DMS79 treated with DMSO at 0.1 percent for 48 hours (cell line): ENCODE data around the gene CEMIP.
A peak's percentile ranks its signal among the peaks of the same experiment; 100 is the strongest.

ENCODE experiments used
- DNase-seq: peaks from one replicate; lab custom pipeline; 2025; lab: John Stamatoyannopoulos, UW

CEMIP gene

GRCh38 chr15:80852676-80853075 is 73.5 kb downstream of the CEMIP start:
- peak; percentile 28 for DNase-seq

DNA sequence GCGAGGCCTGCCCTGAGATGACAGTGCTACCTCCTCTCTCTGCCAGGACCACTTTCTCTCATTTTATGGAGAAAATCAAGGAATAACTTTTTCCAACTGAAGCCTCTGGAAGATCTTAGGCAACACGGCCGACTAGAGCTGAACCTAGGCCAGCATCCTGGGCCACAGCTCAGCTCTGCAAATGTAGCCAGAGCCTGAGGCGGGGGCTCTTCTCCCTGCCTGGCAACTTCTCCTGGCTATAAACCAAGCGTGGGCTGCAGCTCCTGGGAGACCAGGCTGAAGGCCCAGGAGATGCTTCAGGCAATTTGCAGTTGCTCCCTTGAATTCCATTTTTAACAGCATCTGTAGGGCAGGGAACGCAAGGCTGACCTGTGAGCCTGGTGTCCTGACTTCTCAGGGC is 74.9 kb downstream of the CEMIP start:
- DNase-seq, result no peak

DNA sequence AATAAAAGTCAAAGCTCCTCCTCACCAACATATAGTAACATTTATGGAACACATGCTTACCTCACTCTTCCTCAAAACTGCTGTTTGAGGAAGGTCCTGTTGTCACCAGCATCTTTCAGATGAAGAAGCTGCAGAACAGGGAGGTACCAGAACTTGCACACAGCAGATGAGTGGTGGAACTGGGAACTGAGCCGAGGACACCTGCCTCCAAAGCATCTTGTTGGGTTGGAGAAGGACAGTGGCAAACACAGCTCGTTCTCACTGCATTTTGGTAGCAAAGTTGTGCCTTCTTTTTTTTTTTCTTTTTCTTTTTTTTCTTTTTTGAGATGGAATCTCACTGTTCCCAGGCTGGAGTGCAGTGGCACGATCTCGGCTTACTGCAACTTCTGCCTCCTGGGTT is 76.0 kb downstream of the CEMIP start:
- DNase-seq, result no peak

GRCh38 chr15:80856400-80856799 is 77.2 kb downstream of the CEMIP start:
- no peak for DNase-seq

DNA sequence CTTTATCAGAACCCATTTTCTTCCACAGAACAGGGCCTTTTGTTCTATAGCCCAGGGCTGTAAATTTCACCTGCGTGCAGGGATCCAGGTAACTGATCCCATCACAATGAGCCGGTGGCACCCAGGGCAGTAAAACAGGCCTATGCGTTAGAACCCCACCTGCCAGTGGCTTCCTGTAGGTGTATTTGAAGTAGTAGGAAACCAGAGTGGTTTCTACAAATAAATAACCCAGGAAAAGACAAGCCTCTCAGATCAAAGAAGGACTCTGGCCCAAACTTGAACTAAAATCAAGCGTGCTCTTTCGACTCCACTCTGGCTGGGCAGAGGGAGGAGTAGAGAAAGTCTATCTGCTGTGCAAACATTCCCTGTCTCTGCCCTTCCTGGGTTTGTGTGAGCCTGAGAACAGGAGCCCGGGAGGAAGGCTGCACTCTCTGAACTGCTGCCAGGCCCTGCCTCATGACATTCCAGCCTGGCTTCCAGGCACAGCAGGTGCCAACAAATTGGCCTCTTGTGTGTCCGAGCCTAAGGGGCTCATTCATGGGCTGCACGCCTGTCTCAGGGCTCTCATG is 77.7 kb downstream of the CEMIP start:
- peak; percentile 47 for DNase-seq

DNA sequence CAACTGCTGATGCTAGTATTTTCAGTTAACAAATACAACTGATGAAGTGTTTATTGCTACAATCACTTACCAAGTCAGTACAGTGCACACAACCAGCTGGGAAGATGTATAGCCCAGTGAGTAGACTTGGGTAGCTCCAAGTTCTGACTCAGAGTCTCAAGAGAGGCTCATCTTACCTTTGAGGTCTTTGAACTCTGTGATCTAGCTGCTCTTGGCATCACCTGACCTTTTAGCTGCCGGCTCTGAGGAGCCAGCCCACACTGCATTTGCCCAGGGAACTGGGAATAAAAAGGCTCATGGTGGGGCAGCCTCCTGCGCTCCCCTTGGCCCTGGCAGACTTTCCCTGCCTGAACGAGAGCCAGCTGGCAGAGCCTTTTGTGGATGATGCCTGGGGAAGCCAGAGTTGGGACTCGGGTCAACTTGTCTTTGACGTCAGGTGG is 82.6 kb downstream of the CEMIP start:
- DNase-seq, result peak; percentile 39

- DNase-seq, result no peak
Measured at GRCh38 chr15:80864666-80865065, 85.5 kb downstream of the CEMIP start.

- DNase-seq, result no peak
Measured at GRCh38 chr15:80866936-80867335, 87.8 kb downstream of the CEMIP start.

GRCh38 chr15:80870366-80870765 is 91.2 kb downstream of the CEMIP start:
- DNase-seq, result no peak

DNA sequence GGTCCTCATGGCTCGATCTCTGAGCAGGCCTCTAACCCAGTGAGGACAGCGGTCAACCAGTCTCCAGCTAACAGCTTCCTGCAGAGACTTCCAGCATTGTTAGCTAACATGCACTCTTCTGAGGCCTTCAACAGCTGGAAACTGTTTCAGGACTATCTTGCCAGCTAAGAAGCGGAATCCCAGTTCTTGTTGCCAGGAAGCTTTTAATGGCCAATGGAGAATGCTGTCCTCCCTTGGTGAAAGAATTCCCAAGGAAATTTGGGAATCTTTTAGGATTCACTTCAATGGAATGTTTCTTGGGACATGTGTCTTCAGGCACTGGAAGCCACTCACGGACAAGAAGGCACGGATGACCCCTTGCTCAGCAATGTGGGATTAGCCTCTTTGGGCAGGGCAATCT is 91.7 kb downstream of the CEMIP start:
- DNase-seq, result no peak

DNA sequence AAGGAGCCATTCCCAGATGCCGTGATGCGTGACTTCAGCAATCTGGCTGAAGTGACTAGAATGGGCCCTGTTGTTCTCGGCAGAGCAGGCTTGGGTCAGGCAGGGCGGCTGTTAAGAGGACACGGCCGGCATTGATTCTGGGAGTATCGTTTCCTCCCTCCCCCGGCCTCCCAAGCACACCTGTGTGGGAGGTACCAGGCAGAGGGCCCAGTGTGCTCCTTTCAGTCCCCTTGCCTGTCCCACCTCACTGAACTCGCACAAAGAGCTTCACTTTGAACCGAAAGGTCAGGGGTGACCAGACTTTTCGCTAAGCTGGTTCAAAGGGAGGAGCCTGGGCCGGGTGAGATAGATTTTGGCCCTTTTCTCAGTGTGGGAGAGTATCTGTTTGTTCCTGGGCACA is 92.7 kb downstream of the CEMIP start:
- DNase-seq, result no peak

- no peak for DNase-seq
Measured at GRCh38 chr15:80873366-80873952, 94.3 kb downstream of the CEMIP start.

DNA sequence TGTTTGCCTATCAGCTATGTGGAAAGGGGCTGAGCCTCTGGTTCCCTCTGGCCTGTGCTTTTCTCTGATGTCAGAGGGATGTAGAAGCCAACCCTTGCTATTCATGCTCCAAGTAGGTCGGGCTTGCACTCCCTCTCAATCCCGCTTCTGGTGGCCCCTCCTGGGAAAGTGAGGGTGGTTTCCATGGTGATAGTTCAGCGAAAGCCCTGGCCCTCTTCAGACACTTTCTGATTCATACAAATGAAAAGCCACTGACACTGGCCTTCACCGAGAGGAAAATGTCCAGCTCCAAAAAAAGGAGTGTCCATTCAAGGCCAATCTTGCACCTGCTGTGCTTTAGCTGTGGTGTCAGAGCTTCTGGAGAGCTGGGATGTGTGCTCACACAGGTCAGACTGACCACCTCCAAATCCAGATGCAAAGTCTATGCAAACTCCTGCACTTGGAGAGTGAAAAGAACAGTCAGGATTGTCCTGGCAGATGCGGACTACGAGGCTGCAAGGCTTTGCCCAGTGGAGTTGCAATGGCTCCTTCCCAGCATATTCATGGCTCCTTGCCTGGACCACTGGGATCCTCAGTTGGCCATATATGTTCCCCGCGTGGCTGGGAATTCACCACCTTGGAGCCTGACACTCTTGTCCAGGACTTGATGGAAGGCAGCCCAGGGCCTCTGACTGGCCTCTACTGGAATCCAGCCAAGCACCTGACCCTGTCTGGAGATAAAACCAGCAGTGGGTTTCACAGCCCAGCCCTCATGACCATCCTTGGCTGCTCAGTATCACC is 96.6 kb downstream of the CEMIP start:
- DNase-seq, result no peak

DNA sequence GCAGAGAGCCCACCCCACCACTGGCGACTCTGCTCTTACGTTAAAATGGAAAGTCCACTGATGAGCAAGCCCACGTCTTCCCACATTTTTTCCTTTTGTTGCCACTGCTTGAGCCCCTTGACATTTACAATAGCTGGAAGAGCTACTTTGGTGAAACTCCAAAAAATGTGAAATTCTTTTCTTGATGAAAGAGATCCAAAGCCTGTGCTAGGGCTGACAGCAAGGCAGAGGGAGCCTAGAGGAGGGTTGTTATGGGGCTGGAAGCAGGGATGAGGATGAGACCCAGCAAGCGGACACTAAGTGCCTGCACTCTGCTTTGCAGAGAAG is 97.1 kb downstream of the CEMIP start:
- no peak for DNase-seq

DNA sequence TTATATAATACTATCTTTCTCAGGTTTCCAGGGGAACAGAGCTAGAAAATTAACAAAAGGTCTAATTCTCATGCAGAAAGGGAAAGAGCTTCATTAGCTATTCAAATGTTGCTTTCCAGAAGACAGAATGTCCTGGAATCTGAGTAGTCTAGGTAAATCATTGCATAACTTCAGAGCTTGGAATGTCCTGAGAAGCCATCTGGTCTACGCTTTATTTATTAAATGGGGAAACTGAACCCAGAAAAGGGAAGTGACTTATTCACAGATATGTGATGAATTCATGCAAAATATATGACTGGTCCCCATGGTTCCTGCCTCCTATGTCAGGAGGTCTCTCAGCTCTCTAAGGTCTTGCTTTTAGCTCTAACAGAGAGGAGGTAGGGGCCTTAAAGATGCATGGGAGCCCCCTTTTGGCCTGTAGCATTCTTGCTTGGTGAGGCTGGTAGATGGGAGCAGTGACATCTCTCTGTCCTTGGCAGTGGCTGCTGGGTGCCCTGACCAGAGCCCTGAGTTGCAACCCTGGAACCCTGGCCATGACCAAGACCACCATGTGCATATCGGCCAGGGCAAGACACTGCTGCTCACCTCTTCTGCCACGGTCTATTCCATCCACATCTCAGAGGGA is 99.2 kb downstream of the CEMIP start:
- DNase-seq, result no peak

- no peak for DNase-seq
Measured at GRCh38 chr15:80878867-80879250, 99.7 kb downstream of the CEMIP start.

- no peak for DNase-seq
Measured at GRCh38 chr15:80880086-80880485, 100.9 kb downstream of the CEMIP start.

GRCh38 chr15:80883641-80884040 is 104.5 kb downstream of the CEMIP start:
- no peak for DNase-seq

DNA sequence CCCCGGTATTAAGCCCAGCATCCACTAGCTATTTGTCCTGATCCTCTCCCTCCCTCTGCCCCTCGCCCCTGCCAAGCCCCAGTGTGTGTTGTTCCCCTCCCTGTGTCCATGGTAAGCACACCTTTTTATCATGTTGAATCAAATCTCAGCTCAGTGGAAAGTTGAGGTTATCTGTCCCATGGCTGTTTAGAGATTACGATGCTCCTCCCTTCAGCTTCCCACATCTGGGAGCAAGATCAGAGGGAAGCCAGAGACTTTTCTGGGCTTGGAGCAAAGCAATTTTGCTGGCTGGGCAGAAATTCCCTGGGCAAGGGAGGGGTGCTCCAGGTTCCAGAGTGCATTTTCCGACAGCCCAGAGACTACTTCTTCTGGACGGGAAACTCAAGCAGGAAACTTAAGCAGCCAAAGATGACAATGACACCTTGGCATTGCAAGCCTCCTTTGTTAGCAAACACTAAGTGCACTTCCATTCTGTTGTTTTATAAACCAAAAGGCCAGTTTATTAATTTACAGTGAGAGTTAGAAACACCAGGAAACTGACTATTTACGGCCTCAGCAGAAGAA is 105.9 kb downstream of the CEMIP start:
- DNase-seq, result no peak

GRCh38 chr15:80887148-80887547 is 108.0 kb downstream of the CEMIP start:
- DNase-seq, result no peak

DNA sequence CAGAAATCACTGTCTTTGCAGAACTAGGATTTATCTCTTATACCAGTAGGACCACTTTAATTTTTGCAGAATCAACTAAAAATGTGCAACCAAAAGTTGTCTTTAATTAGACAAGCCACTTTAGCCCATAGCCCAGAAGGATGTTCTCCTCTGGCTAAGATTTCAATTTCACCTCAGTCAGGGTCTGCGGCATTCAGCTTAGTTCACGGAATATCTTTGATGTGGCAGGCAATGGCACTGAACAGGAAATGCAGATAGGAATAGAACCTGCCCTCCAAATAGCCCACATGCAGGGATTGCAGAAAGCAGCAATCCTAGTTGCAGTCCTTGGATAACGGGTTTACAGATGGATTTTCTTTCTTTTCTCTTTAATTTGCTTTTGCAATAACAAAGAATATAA is 109.7 kb downstream of the CEMIP start:
- no peak for DNase-seq

DNA sequence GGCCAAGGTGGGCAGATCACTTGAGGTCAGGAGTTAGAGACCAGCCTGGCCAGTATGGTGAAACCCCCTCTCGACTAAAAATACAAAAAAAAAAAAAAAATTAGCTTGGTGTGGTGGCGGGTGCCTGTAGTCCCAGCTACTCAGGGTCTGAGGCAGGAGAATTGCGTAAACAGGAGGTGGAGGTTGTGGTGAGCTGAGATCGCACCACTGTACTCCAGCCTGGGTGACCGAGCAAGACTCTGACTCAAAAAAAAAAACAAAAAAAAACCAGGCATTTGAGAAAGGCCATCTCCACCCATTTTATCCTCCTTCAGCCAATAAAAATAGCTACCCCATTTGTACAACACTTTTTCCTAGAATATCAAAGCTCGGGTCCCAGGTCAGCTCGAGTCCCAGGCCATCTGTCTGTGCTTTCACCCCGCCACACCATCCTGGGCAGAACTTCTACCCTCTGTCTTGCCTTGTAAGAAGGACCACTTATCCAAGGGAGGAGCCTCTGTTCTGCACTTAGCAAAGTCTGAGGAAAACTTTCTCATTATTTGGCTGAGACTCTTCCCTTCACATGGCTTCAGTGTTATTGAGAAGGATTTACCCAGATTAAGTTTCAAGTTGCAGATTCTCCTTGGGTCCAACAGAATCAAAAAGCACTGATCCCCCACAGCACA is 111.3 kb downstream of the CEMIP start:
- no peak for DNase-seq
